Epithelial cell of umbilical artery (primary cell): ENCODE measurements around the gene SNX15. TPM values are rescaled to one million over a fixed set of nuclear protein-coding genes. Genes with fewer than 3 reads are reported as not detected.

Source experiments
- total RNA-seq: library from RNA; depleted of rRNA; stranded (reverse); fragments of >200 nt; gene quantifications from 2 replicates; pipeline ENCODE4 v1.2.3, GENCODE V29; 2014

Gene SNX15
- total RNA-seq: 8.1 and 8.5 TPM in 2 replicates

GRCh38 chr11:65027213-65028067, at the start of gene SNX15:
Gene SNX15, plus strand, starts transcription at chr11:65027439. Its CDS starts 99 bp downstream, at chr11:65027538.

GRCh38 chr11:64996710-64997380, 30.4 kb upstream of the SNX15 start, which contains the start of gene BATF2:
Gene BATF2, minus strand, starts transcription at chr11:64996971. Its CDS starts 57 bp downstream, at chr11:64996914.

DNA sequence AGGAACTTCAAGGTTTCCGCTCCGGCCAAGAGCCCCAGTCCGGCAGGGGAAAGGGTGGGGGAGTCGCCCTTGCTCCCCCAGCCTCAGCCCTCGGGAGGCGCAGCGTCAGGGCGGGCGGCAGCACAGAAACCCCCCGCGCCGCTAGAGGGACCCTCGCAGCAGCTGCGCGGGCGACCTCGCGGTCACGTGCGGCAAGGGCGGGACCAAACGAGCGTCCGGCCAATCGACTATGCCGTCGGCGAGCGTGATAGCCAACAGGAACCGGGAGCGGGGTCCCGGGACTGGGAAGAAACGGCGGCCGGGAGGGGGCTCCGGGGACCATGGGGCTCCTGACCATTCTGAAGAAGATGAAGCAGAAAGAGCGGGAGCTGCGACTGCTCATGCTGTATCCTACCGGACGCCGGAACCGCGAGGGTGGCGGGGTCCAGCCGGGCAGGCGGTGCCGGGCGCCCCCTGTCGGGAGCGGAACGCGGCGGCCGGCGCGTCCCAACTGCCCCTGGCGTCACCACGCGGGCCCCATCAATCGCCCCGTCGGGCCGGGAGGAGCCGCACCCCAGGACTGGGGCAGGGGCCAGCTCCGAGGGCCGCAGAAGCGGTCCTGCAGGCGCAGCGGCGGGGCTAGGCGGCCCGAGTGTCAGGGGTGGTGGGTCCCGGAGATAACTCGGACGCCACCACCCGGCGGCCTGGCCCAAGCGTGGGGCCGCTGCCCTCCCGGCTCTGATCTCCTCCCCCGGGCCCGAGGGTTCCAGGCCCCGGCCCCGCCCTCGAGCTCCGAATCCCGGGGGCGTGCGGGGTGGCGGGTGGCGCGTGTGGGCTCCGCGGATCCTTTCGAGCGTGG, 13.1 kb upstream of the SNX15 start, which contains the start of gene ARL2:
TSS of gene ARL2 (plus strand) at position 273 of the 838 bp plus-strand sequence. CDS start at position 321, 48 bp downstream.

DNA sequence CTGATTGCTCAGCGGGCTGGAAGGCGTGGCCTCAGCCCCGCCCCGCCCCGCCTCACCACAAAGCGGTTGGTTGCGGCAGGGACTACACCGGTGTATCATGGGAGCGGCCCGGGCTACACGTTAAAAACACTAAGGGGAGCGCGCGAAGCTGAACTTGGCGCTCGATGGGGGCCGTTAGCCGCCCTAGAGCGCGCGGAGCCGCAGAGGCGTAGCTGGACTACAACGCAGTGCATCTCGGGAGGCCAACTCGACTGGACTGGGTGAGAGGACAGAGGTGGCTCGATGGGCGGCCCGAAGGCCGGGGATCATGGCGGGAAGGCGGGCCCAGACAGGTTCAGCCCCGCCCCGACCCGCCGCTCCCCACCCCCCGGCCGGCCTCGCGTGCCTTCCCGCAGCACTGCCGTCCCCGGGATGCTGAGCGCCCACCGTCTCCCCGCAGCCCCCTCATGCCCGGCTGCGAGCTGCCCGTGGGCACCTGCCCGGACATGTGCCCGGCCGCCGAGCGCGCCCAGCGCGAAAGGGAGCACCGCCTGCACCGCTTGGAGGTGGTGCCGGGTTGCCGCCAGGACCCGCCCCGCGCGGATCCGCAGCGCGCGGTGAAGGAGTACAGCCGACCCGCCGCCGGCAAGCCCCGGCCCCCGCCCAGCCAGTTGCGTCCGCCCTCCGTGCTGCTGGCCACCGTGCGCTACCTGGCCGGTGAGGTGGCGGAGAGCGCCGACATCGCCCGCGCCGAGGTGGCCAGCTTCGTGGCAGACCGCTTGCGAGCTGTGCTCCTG, 13.8 kb downstream of the SNX15 start, which contains the start of gene SAC3D1:
TSS of gene SAC3D1 (plus strand) at position 364 of the 776 bp plus-strand sequence. CDS start at position 447, 83 bp downstream.

DNA sequence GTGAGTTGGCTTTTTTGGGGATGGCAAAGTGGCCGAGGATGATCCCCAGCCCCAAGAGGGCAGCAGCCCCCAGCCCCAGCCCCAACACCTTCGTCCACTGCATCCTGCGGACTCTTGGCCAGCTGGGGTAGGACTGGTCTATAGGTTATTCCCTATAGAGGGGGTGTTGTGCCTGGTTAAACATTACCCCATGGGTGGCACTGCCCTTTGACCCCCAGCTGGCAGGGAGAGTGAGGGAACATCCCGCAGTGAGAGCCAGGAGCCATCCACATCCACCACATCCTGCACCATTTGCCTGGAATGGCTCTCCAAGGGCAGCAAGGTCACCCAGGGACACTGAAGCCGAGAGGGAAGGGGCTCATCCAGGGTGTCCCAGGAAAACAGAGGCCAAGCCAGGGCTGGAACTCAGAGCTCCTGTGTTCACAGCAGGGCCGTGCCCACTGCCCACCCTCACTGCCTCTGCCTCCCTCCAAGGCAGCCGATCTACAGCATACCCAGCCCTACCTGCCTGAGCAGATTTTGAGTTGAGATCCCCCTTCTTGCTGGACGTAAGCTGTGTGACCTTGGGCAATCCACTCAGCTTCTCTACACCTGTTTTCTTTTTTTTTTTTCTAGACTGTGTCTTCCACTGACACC, 31.3 kb downstream of the SNX15 start, which contains the start of gene NAALADL1:
TSS of gene NAALADL1 (minus strand) at position 135 of the 636 bp plus-strand sequence. CDS start at position 103, 32 bp downstream.

DNA sequence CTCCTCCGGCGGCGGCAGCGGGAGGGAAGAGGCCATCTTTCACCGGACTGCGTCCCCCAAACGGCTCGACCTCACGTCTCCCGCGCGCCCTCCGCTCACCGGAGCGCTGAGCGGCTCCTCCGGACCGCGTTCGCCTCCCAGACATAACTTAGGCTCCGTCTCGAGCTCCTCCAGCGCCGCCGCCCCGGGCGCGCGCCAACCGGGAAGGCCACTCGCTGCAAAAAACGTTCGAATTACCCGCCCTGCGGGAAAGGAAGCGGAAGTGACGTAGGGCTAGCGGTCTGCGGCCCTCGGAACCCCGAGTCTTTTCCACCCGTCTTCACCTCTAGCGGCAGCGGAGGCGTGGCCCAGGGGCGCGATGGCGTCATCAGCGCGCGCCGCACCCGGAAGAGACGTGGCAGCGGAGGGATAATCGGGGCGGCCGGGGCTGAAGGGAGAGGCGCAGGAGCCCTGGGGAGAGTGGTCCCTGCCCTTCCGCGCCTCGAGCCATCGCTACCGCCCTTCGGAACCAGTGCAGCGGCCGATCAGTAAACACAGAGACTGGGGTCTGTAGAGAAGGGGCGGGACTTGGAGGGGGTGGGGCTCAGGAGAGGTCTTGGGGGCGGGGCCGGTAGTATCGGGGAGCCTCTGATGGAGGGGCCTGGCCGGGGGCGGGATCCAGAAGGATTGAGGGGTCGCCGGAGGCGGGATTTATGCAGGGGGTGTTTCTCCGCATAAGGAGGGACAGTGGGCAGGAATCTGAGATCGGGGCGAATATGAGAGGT, 56.8 kb downstream of the SNX15 start, which contains the start of the genes CDCA5 and ZFPL1:
TSS of gene CDCA5 (minus strand) at position 207 of the 764 bp plus-strand sequence. CDS start at position 145, 62 bp downstream.
TSS of gene ZFPL1 (plus strand) at position 389 of the 764 bp plus-strand sequence. CDS start 477 bp downstream, outside the sequence.

Other genes with a start within 250 kb of the SNX15 start
- gene SF1, start 248.9 kb upstream of the SNX15 start, total RNA-seq: 65.6 and 72.6 TPM in 2 replicates
- gene MAP4K2, start 224.2 kb upstream of the SNX15 start, total RNA-seq: 37.7 and 44.1 TPM in 2 replicates
- 13.0 and 13.1 TPM in 2 replicates for gene MEN1, start 216.9 kb upstream of the SNX15 start, total RNA-seq
- gene CDC42BPG, start 182.8 kb upstream of the SNX15 start, total RNA-seq: 0.15 and 0.32 TPM in 2 replicates
- 62.9 and 73.1 TPM in 2 replicates for gene EHD1, start 148.8 kb upstream of the SNX15 start, total RNA-seq
- gene ATG2A, start 110.2 kb upstream of the SNX15 start, total RNA-seq: 7.5 and 11.7 TPM in 2 replicates
- 7.8 and 7.9 TPM in 2 replicates for gene PPP2R5B, start 102.8 kb upstream of the SNX15 start, total RNA-seq
- gene GPHA2, start 91.5 kb upstream of the SNX15 start, total RNA-seq: not detected in 2 replicates
- not detected in 2 replicates for gene MAJIN, start 55.3 kb upstream of the SNX15 start, total RNA-seq
- 0.65 and 12.3 TPM in 2 replicates for gene BATF2, start 30.5 kb upstream of the SNX15 start, total RNA-seq
- gene ARL2, start 13.3 kb upstream of the SNX15 start, total RNA-seq: 113 and 137 TPM in 2 replicates
- gene SAC3D1, start 13.8 kb downstream of the SNX15 start, total RNA-seq: 9.4 and 13.7 TPM in 2 replicates
- gene NAALADL1, start 31.1 kb downstream of the SNX15 start, total RNA-seq: 5.5 and 9.7 TPM in 2 replicates
- 7.1 and 11.4 TPM in 2 replicates for gene CDCA5, start 56.6 kb downstream of the SNX15 start, total RNA-seq
- gene ZFPL1, start 56.8 kb downstream of the SNX15 start, total RNA-seq: 33.5 and 34.7 TPM in 2 replicates
- gene VPS51, start 68.8 kb downstream of the SNX15 start, total RNA-seq: 182 and 195 TPM in 2 replicates
- 15.6 and 24.9 TPM in 2 replicates for gene TM7SF2, start 84.4 kb downstream of the SNX15 start, total RNA-seq
- gene ZNHIT2, start 90.3 kb downstream of the SNX15 start, total RNA-seq: 9.0 and 10.1 TPM in 2 replicates
- gene FAU, start 94.7 kb downstream of the SNX15 start, total RNA-seq: 318 and 429 TPM in 2 replicates
- 27.6 and 32.4 TPM in 2 replicates for gene MRPL49, start 94.9 kb downstream of the SNX15 start, total RNA-seq
- 10.7 and 12.0 TPM in 2 replicates for gene SYVN1, start 107.1 kb downstream of the SNX15 start, total RNA-seq
- gene SPDYC, start 142.8 kb downstream of the SNX15 start, total RNA-seq: not detected in 2 replicates
- 63.3 and 157 TPM in 2 replicates for gene CAPN1, start 154.5 kb downstream of the SNX15 start, total RNA-seq
- gene POLA2, start 234.5 kb downstream of the SNX15 start, total RNA-seq: 7.6 and 7.8 TPM in 2 replicates